K562 (cell line): ENCODE measurements around the gene STAB1. TPM values are rescaled to one million over a fixed set of nuclear protein-coding genes. Genes with fewer than 3 reads are reported as not detected.

Source experiments
- ATAC-seq: fragments of 200-7000 bp; cut with Tn5 transposase; 3 replicates; pipeline ENCODE4 v1.9.1; 2020; ENCODE audit warnings: moderate library complexity
- BruUV-seq: library from RNA; stranded (reverse); fragments of 400-500 nt; replicated peaks from 2 replicates; lab custom pipeline; 2021; lab: Mats Ljungman, UMichigan
- CTCF ChIA-PET: fragments of 300-600 bp; formaldehyde crosslinking; extraction: SDS; loops from one replicate; lab custom pipeline; 2021; ENCODE audit warnings: low intra/inter-chr PET ratio; lab: Yijun Ruan, JAX
- POLR2A ChIA-PET: fragments of 300-600, 350-650 bp; sonication (Branson Sonifier 250); formaldehyde crosslinking; extraction: SDS; loops from one replicate; lab custom pipeline; 2021; ENCODE audit warnings: antibody characterized with exemption, inconsistent platforms; lab: Yijun Ruan, JAX
- DNase-seq, 4 experiments: peaks; one replicate each; pipeline versions ENCODE4 v3.0.0 to v3.0.0-alpha.2; 2011 to 2018; ENCODE audit warnings: low spot score in 3 of 4, mixed read lengths in 3 of 4; ENCODE audit errors: extremely low read depth in 1 of 4
- FAIRE-seq: peaks from 2 replicates; lab custom pipeline; 2011; peaks lifted over from hg19 to GRCh38; lab: Jason Lieb, UNC
- H2AFZ ChIP-seq: 2 replicates; pipeline ENCODE4 v1.6.0; 2011; ENCODE audit warnings: low read depth, low read length, control low read depth, inconsistent platforms
- H3K27ac ChIP-seq: fragments of 200-600 bp; 3 replicates; pipeline ENCODE4 v1.8.0; 2011; ENCODE audit warnings: low read depth, mild to moderate bottlenecking, control low read depth, inconsistent platforms, low read length, moderate library complexity, mixed read lengths; ENCODE audit errors: extremely low read depth
- H3K27me3 ChIP-seq, 2 experiments: fragments of 300-600 bp in 1 of 2; 2 replicates in 1 of 2; 3 replicates in 1 of 2; pipeline versions ENCODE4 v1.6.0 to v1.8.0; 2011; ENCODE audit warnings: inconsistent platforms in 2 of 2, low read length in 2 of 2, mild to moderate bottlenecking in 1 of 2, mixed read lengths in 1 of 2, moderate library complexity in 1 of 2; ENCODE audit not compliant: control insufficient read depth in 2 of 2, insufficient read depth in 2 of 2
- H3K36me3 ChIP-seq: fragments of 300-600 bp; 3 replicates; pipeline ENCODE4 v1.8.0; 2011; ENCODE audit warnings: mild to moderate bottlenecking, low read length, inconsistent platforms; ENCODE audit not compliant: control insufficient read depth, insufficient read depth
- H3K4me1 ChIP-seq, 2 experiments: fragments of 200-600 bp in 1 of 2; replicated peaks in 1 of 2; 2 replicates in 1 of 2; 3 replicates in 1 of 2; pipeline versions ENCODE4 v1.5.1 to v1.8.0; 2011; ENCODE audit warnings: inconsistent platforms in 2 of 2, low read length in 2 of 2, mild to moderate bottlenecking in 1 of 2, mixed read lengths in 1 of 2, moderate library complexity in 1 of 2; ENCODE audit not compliant: control insufficient read depth in 2 of 2, insufficient read depth in 2 of 2
- H3K4me2 ChIP-seq: 2 replicates; pipeline ENCODE4 v1.6.1; 2011; ENCODE audit warnings: low read length, control low read depth, inconsistent platforms, mixed read lengths; ENCODE audit not compliant: insufficient read depth
- H3K4me3 ChIP-seq: fragments of 200-600 bp; sonication (generic), shearing (Covaris generic); 2 replicates; pipeline ENCODE4 v1.5.1; 2016; ENCODE audit warnings: control low read depth, inconsistent platforms
- H3K79me2 ChIP-seq: fragments of 200-600 bp; 3 replicates; pipeline ENCODE4 v1.8.0; 2011; ENCODE audit warnings: low read length, inconsistent platforms; ENCODE audit not compliant: control insufficient read depth, insufficient read depth
- H3K9ac ChIP-seq, 2 experiments: 2 replicates each; pipeline versions ENCODE4 v1.6.0 to v1.6.1; 2011; ENCODE audit warnings: low read depth in 2 of 2, low read length in 2 of 2, control low read depth in 1 of 2, inconsistent platforms in 1 of 2, mild to moderate bottlenecking in 1 of 2, mixed read lengths in 1 of 2; ENCODE audit not compliant: insufficient read depth in 1 of 2
- H3K9me1 ChIP-seq: one replicate; pipeline ENCODE4 v1.6.0; 2011; ENCODE audit warnings: inconsistent platforms, mild to moderate bottlenecking, low read length, moderate library complexity; ENCODE audit not compliant: control insufficient read depth, insufficient read depth
- H3K9me3 ChIP-seq: replicated peaks from 2 replicates; pipeline ENCODE4 v1.5.1; 2011; ENCODE audit warnings: low read depth, low read length, inconsistent platforms; ENCODE audit not compliant: control insufficient read depth, insufficient read depth
- H4K20me1 ChIP-seq: replicated peaks from 2 replicates; pipeline ENCODE4 v1.6.1; 2011; ENCODE audit warnings: low read length, inconsistent platforms, mixed read lengths; ENCODE audit not compliant: control insufficient read depth, insufficient read depth
- CBX3 ChIP-seq, 2 experiments: IDR thresholded peaks; 1 replicate in 1 of 2; 2 replicates in 1 of 2; pipeline ENCODE4 v1.6.1; 2012; ENCODE audit warnings: inconsistent platforms in 2 of 2, low read length in 2 of 2, borderline replicate concordance in 1 of 2, control low read depth in 1 of 2
- CXXC5 ChIP-seq: fragments of 250-450 bp; sonication (Bioruptor Pico); IDR thresholded peaks from 2 replicates; pipeline ENCODE4 v1.8.0; 2022; ENCODE audit warnings: inconsistent platforms, mild to moderate bottlenecking, moderate library complexity
- HSF4 ChIP-seq: fragments of 250-450 bp; sonication (Bioruptor Pico); IDR thresholded peaks from 2 replicates; pipeline ENCODE4 v2.1.2; 2022; ENCODE audit warnings: mild to moderate bottlenecking, moderate library complexity, borderline replicate concordance
- PHB ChIP-seq: fragments of 250-450 bp; sonication (Bioruptor Pico); IDR thresholded peaks from 2 replicates; pipeline ENCODE4 v1.5.0; 2021
- SMAD3 ChIP-seq: fragments of 450-650 bp; formaldehyde crosslinking; conservative IDR thresholded peaks from 2 replicates; pipeline ENCODE4 v1.4.0; 2020; ENCODE audit warnings: mild to moderate bottlenecking
- ZBTB1 ChIP-seq: sonication (generic); formaldehyde crosslinking; IDR thresholded peaks from 2 replicates; pipeline ENCODE4 v1.8.1; 2023; ENCODE audit warnings: missing genetic modification reagents, low read depth, mild to moderate bottlenecking, borderline replicate concordance
- WGBS: fragments of 100-300 bp; shearing (Covaris generic); methylation state at CpG from one replicate; pipeline ENCODE4 v1.1.6; 2016; ENCODE audit warnings: low coverage, mixed read lengths; ENCODE audit not compliant: insufficient coverage; ENCODE audit errors: missing lambda C conversion rate; 5-methylcytosine and 5-hydroxymethylcytosine counted together
- in situ Hi-C: fragments of 300-500 bp; cut with MboI; formaldehyde crosslinking; loops from 4 replicates; pipeline ENCODE4 v1.15.0; 2018; ENCODE audit warnings: inconsistent platforms, mixed read lengths
- intact Hi-C: fragments of 100-400 bp; cut with micrococcal nuclease; formaldehyde crosslinking; loops from 2 replicates; pipeline ENCODE4 v1.14.2; 2022
- polyA plus RNA-seq, 8 experiments: library from polyadenylated mRNA; depleted of rRNA in 4 of 8; stranded (reverse) in 5 of 8; unstranded in 3 of 8; fragments of >200 nt; fragmentation: Nextera tagmentation in 2 of 8; fragmentation: Illumina TruSeq in 1 of 8; extraction: Ambion mirVana in 2 of 8; extraction: Trizol in 1 of 8; gene quantifications; 2 replicates each; pipeline versions ENCODE4 v1.2.1 to v1.2.3, GENCODE V29; 2011 to 2014; ENCODE audit warnings: inconsistent platforms in 1 of 8, missing spikeins in 1 of 8
- total RNA-seq, 7 experiments: library from RNA; depleted of rRNA in 6 of 7; stranded (reverse); fragments of >200 nt in 6 of 7; fragmentation: Illumina TruSeq in 2 of 7; extraction: Trizol in 2 of 7; gene quantifications; 2 replicates each; pipeline versions ENCODE4 v1.2.1 to v1.2.3, GENCODE V29; 2011 to 2021; ENCODE audit warnings: low replicate concordance in 1 of 7
- TF ChIP-seq, protein P1 (sequence below): fragments of 450-650 bp; IDR thresholded peaks from 2 replicates; pipeline ENCODE4 v1.6.1; 2016; ENCODE audit warnings: missing biosample characterization, missing genetic modification characterization
- TF ChIP-seq, protein P2 (sequence below): fragments of 250-450 bp; sonication (Bioruptor Pico); IDR thresholded peaks from 2 replicates; pipeline ENCODE4 v1.4.0; 2020; ENCODE audit warnings: mild to moderate bottlenecking
- TF ChIP-seq, protein P3 (sequence below): fragments of 450-650 bp; formaldehyde crosslinking; IDR thresholded peaks from 2 replicates; pipeline ENCODE4 v1.4.0; 2020; ENCODE audit warnings: mild to moderate bottlenecking, mixed read lengths

The STAB1 gene
- total and polyA plus RNA-seq, 9 of the 15 experiments (the other 6 are each of a cell fraction or from before 2014, with no cell fraction given) = 0.20 to 3.9 (median 1.2) TPM

DNA sequence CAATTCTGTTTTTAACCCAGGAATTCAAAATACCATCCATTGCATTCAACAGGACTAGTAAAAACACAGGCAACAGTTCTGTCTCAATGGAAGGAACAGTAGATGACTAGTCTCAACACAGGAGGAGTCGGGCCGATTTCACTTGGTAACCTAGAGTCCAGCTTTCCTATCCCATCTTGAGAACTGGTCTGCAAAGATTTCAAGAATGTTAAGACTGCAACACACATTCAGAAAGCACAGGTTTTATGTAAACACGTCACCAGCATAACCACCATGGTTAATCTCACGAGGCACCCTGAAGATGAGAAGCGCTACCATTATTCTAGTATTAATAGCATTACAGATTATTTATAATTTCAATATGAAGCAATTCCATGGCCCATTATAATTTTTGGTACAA is 63.3 kb downstream of the STAB1 start:
- no TSS peak for BruUV-seq
- Histone ChIP-seq H3K9ac (no peak overlapping the region), H2AFZ (no peak overlapping the region), H3K4me2 (no peak overlapping the region), H3K36me3 (peaks cover 60% of the 10 kb centered on the region), H3K9me3 (no peaks in the 10 kb centered on the region), H3K4me1 (peaks cover 0 to 4% of the 10 kb centered on the region in 2 experiments; a peak in 2 of 5 replicates), H3K79me2 (no peaks in the 10 kb centered on the region), H3K9me1 (no peaks in the 10 kb centered on the region), H3K4me3 (no peak overlapping the region), H3K27ac (no peak overlapping the region), H4K20me1 (0 out of 2 replicates have a peak, but pooled peaks cover 4% of the 10 kb centered on the region), H3K27me3 (no peaks in the 10 kb centered on the region)
- in situ Hi-C loops (no loop called here), intact Hi-C loops (no loop called here)
- ATAC-seq (no peak), FAIRE-seq (no peak), DNase-seq (no peak)
- POLR2A ChIA-PET = no interaction called here
- 91% methylated on average over 5 of the region's 5 CpGs for WGBS
- TF ChIP-seq HSF4 (CRISPR knock-in tag) (no peak), CXXC5 (CRISPR knock-in tag) (no peak), ZBTB1 (CRISPR knock-in tag) (no peak), CBX3 (IDR thresholded peaks at IDR 0.05; ENCODE audit: borderline replicate concordance in 1 of 2, low read length in 2 of 2) (no peak), PHB (CRISPR knock-in tag) (no peak), SMAD3 (CRISPR knock-in tag) (no peak)
- TF ChIP-seq, protein P1, sequence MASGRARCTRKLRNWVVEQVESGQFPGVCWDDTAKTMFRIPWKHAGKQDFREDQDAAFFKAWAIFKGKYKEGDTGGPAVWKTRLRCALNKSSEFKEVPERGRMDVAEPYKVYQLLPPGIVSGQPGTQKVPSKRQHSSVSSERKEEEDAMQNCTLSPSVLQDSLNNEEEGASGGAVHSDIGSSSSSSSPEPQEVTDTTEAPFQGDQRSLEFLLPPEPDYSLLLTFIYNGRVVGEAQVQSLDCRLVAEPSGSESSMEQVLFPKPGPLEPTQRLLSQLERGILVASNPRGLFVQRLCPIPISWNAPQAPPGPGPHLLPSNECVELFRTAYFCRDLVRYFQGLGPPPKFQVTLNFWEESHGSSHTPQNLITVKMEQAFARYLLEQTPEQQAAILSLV = no peak
- TF ChIP-seq, protein P2, sequence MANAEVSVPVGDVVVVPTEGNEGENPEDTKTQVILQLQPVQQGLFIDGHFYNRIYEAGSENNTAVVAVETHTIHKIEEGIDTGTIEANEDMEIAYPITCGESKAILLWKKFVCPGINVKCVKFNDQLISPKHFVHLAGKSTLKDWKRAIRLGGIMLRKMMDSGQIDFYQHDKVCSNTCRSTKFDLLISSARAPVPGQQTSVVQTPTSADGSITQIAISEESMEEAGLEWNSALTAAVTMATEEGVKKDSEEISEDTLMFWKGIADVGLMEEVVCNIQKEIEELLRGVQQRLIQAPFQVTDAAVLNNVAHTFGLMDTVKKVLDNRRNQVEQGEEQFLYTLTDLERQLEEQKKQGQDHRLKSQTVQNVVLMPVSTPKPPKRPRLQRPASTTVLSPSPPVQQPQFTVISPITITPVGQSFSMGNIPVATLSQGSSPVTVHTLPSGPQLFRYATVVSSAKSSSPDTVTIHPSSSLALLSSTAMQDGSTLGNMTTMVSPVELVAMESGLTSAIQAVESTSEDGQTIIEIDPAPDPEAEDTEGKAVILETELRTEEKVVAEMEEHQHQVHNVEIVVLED (CRISPR knock-in tag) = no peak
- TF ChIP-seq, protein P3, sequence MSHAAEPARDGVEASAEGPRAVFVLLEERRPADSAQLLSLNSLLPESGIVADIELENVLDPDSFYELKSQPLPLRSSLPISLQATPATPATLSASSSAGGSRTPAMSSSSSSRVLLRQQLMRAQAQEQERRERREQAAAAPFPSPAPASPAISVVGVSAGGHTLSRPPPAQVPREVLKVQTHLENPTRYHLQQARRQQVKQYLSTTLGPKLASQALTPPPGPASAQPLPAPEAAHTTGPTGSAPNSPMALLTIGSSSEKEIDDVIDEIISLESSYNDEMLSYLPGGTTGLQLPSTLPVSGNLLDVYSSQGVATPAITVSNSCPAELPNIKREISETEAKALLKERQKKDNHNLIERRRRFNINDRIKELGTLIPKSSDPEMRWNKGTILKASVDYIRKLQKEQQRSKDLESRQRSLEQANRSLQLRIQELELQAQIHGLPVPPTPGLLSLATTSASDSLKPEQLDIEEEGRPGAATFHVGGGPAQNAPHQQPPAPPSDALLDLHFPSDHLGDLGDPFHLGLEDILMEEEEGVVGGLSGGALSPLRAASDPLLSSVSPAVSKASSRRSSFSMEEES (CRISPR knock-in tag) = no peak
- CTCF ChIA-PET = no interaction called here
